Heart right ventricle (tissue), 16 donors: Measurements from ENCODE around the gene PRKN. TPM values are rescaled to one million over a fixed set of nuclear protein-coding genes. Genes with fewer than 3 reads are reported as not detected.
A peak's percentile ranks its signal among the peaks of the same experiment; 100 is the strongest.

Source experiments
- ATAC-seq, 8 donors: fragments of 200-7000 bp; cut with Tn5 transposase; one replicate each; pipeline ENCODE4 v1.9.1; 2020; ENCODE audit warnings: mild to moderate bottlenecking in 8 of 8, moderate library complexity in 8 of 8, moderate number of reproducible peaks in 1 of 8
- DNase-seq, 2 donors: peaks; one replicate each; pipeline ENCODE4 v3.0.0-alpha.2; 2020
- H3K27ac ChIP-seq, 10 donors: fragments of 200-600 bp; sonication (generic) in 2 of 10; one replicate each; pipeline versions ENCODE4 v1.5.0 to v1.8.0; 2020 to 2022; ENCODE audit warnings: mild to moderate bottlenecking in 3 of 10
- H3K27me3 ChIP-seq, 7 donors: fragments of 200-600 bp; one replicate each; pipeline ENCODE4 v1.8.0; 2021 to 2022; ENCODE audit warnings: mild to moderate bottlenecking in 2 of 7
- H3K36me3 ChIP-seq, 9 donors: fragments of 200-600 bp; sonication (generic) in 1 of 9; one replicate each; pipeline versions ENCODE4 v1.5.0 to v1.8.0; 2020 to 2022; ENCODE audit warnings: mild to moderate bottlenecking in 2 of 9
- H3K4me1 ChIP-seq, 9 donors: fragments of 200-600 bp; sonication (generic) in 1 of 9; one replicate each; pipeline versions ENCODE4 v1.5.0 to v1.8.0; 2020 to 2022; ENCODE audit warnings: mild to moderate bottlenecking in 4 of 9
- H3K4me3 ChIP-seq, 10 donors: fragments of 200-600 bp; sonication (generic) in 2 of 10; one replicate each; pipeline versions ENCODE4 v1.5.0 to v1.8.0; 2020 to 2022; ENCODE audit warnings: mild to moderate bottlenecking in 7 of 10, moderate library complexity in 2 of 10
- H3K9me3 ChIP-seq, 11 donors: fragments of 200-600 bp in 10 of 11; sonication (generic) in 2 of 11; one replicate each; pipeline versions ENCODE4 v1.5.0 to v1.8.0; 2013 to 2022; ENCODE audit warnings: mild to moderate bottlenecking in 2 of 11, control low read depth in 1 of 11, moderate library complexity in 1 of 11
- CTCF ChIP-seq, 9 donors: fragments of 200-600 bp; sonication (generic) in 2 of 9; IDR thresholded peaks; one replicate each; pipeline versions ENCODE4 v1.5.0 to v1.8.0; 2021 to 2022; ENCODE audit warnings: antibody characterized with exemption in 9 of 9, mild to moderate bottlenecking in 5 of 9, moderate library complexity in 1 of 9
- WGBS, 2 donors: extraction: QIAGEN DNeasy Blood & Tissue Kit; methylation state at CpG; one replicate each; pipeline ENCODE4 v1.1.7; 2013; ENCODE audit warnings: inconsistent platforms in 1 of 2; 5-methylcytosine and 5-hydroxymethylcytosine counted together
- intact Hi-C, 10 donors: fragments of 100-400 bp; cut with DNase I; formaldehyde crosslinking; loops; one replicate each; pipeline versions ENCODE4 v1.11.1 to v1.14.2; 2022
- polyA plus RNA-seq, 2 donors: library from polyadenylated mRNA; stranded (reverse); fragments of 200-250 nt; gene quantifications; one replicate each; pipeline ENCODE4 v1.2.3, GENCODE V29; 2013
- total RNA-seq, 10 donors: library from RNA; stranded (reverse); fragmentation: NEBNext Ultra II Directional in 3 of 10; extraction: Animal tissue kit (Norgen Biotek cat#: 25700) in 3 of 10; gene quantifications; one replicate each; pipeline versions ENCODE4 v1.2.1 to v1.2.4, GENCODE V29; 2021 to 2023
- donor health status: Arrhythmogenic right ventricular cardiomyopathy.
- donor health status: ischemic (EF 13 %, LVEDD 7.1; RV severe dilation, severe dysfunction).
- donor health status: healthy with polysubstance abuse.
- donor health status: DM: no; HTN: yes; CAD: no.
- donor health status: DM: no; HTN: no; CAD: no.
- donor health status: ischemic (EF 25% LVEDD 6.9; RV normal size, moderate dysfunction).
- donor health status: ischemic (EF 25% LVEDD 5.7; RV mildly dilated, moderate dysfunction).
- donor health status: healthy.
- donor health status: DM: yes; HTN: yes; CAD: no.
- donor health status: Ischemic cardiomyopathy.
- donor health status: ischemic (EF 35%, LVEDD 5.7; RV mildly dilated, moderate dysfunction).
- donor health status: nonischemic (EF 11% LVEDD 7.7; RV severe dilation, severe dysfunction).
- donor health status: DM: yes; HTN: yes; CAD: no.
- donor health status: PGD.
- donor health status: ischemic (EF 29% LVEDD 5.4; RV normal size, mild dysfunction).
- donor health status: nonischemic (EF 23%, LVEDD 6.1; RV moderate dilation, normal function).

Gene PRKN
- total and polyA plus RNA-seq, 12 donors = 2.3 to 27.7 (median 26.3) TPM

DNA sequence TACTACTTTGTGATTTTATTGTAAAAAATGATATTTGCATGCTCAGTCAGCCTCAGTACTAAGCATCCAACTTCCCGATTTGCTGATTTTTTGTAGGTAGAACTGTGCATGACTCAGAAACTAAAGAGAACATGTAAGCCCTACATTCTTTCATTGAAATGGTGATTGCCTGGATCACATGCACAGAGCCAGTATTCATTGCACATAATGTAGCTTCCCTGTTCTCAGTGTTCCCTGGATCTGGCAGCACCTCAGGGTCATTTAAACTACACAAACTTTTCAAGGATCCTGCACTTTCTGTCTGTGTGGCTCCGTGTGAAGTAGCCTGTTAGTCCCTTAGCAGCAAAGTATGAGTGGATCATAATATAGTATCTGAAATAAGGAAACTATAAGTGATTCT is 1030.8 kb downstream of the PRKN start:
- Histone ChIP-seq H3K4me3 (no peak overlapping the region), H3K4me1 (no peaks in the 10 kb centered on the region), H3K27me3 (no peaks in the 10 kb centered on the region), H3K27ac (no peak overlapping the region), H3K9me3 (no peaks in the 10 kb centered on the region), H3K36me3 (no peaks in the 10 kb centered on the region)
- intact Hi-C loops = loop anchor here in 4 of 10 donors (5.0 to 10.0 kb wide), 3 partner anchors 274 to 282 kb away; no protein-coding TSS in a partner anchor
- TF ChIP-seq CTCF (IDR thresholded peaks at IDR 0.05) = no peak
- ATAC-seq (no peak), DNase-seq (no peak)
- WGBS, 2 donors = 60 to 80% methylated on average over 2 of the region's 2 CpGs

- Histone ChIP-seq H3K27ac (no peak overlapping the region), H3K27me3 (no peaks in the 10 kb centered on the region), H3K9me3 (no peaks in the 10 kb centered on the region), H3K36me3 (no peaks in the 10 kb centered on the region), H3K4me1 (no peaks in the 10 kb centered on the region), H3K4me3 (no peak overlapping the region)
- intact Hi-C loops = loop anchor here in 6 of 10 donors (2.0 to 10.0 kb wide), 5 partner anchors 273 to 303 kb away; no protein-coding TSS in a partner anchor
- WGBS, 2 donors = 71 to 76% methylated on average over 3 of the region's 3 CpGs
- no peak for DNase-seq
- TF ChIP-seq CTCF (IDR thresholded peaks at IDR 0.05) = peak in 8 of 9 donors; percentile 12 to 61 (median 54)
- ATAC-seq = peak in 2 of 8 donors; percentile 24 to 41
These were observed 1032.6 kb downstream of the PRKN start for GRCh38 chr6:161694995-161695394.

DNA sequence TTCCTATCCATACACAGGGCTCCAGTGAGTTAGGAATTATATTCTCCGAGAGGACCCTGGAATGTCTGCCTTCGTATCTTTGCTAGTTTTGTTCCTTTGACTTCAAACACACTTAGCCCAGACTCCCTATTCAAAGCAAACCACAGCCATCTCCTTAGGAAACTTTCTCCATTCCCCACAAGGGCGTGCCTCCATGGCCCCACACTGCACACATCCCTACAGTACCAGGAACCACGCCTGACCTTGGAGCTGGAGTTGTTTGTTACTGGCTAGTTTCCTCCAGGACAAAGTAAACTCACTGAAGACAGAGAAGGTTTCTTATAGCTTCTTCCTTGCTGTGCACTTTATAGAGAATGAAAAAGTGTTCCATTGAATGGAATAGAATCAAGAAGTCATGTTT is 1040.9 kb downstream of the PRKN start:
- ATAC-seq = no peak
- no peak overlapping the region for H3K4me3 ChIP-seq
- no peaks in the 10 kb centered on the region for H3K27me3 ChIP-seq
- intact Hi-C loops = no loop called here
- 89 to 90% methylated on average over 4 of the region's 4 CpGs for WGBS, 2 donors
- H3K36me3 ChIP-seq = no peaks in the 10 kb centered on the region
- no peaks in the 10 kb centered on the region for H3K9me3 ChIP-seq
- H3K4me1 ChIP-seq = no peaks in the 10 kb centered on the region
- H3K27ac ChIP-seq = no peak overlapping the region
- TF ChIP-seq CTCF (IDR thresholded peaks at IDR 0.05) = no peak
- DNase-seq = no peak

DNA sequence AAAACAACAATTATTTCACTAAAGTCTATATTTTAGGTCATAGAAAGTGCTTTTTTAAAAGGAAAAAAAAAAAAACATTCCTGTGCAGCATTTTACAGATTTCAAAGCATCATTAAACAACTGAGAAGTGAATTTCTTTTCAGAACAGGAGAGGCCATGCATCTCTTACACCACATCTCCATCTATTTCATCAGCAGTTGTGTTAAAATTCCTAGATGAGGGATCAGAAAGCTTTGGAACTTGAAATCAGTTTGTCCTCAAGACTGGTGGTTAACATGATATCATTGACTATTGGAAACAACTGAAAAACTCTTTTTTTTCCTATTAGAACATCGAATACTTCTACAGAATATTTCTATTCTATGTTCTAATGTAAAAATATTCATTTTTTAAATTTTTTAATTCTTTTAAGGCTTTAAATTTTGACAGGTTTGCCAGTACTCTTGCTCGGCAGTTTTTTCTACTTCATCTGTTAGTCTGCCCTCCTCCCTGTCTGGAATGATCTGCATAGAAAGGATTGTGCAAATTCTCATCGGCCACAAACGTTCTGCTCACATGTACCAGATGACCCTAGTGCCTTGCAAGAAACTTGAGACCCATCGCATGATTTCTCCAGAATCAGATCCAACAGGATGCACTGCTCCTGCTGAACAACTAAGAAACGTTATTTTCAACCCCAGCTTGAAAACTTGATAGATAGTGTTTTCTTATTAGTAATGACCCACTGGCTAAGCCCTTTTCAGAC is 1042.7 kb downstream of the PRKN start:
- Histone ChIP-seq H3K9me3 (no peaks in the 10 kb centered on the region), H3K27ac (no peak overlapping the region), H3K4me1 (no peaks in the 10 kb centered on the region), H3K4me3 (no peak overlapping the region), H3K36me3 (no peaks in the 10 kb centered on the region), H3K27me3 (no peaks in the 10 kb centered on the region)
- DNase-seq = no peak
- TF ChIP-seq CTCF (IDR thresholded peaks at IDR 0.05) = no peak
- 76 to 79% methylated on average over 6 of the region's 6 CpGs for WGBS, 2 donors
- intact Hi-C loops = no loop called here
- no peak for ATAC-seq
